Measurements from ENCODE around the gene IFNAR2.
"Not testable (repeated sequence)": the region's sequence is repeated elsewhere in the genome, so short reads cannot be mapped to it uniquely, and the experiment has no call there.

IFNAR2 gene

DNA sequence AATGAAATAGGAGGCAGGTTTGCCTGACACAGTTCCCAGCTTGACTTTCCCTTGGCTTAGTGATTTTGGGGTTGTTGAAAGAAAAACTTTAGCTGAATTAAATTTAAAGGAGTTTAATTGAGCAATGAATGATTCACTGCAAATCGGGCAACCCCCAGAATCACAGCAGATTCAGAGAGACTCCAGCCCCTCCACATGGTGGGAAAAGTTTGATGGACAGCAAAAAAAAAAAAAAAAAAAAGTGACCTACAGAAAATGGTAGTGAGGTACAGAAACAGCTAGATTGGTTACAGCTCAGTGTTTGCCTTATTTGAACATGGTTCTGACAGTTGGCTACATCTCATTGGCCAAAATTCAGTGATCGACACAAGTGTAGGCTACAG, 12.6 kb upstream of the IFNAR2 start:
- DNase-seq = no peak

DNA sequence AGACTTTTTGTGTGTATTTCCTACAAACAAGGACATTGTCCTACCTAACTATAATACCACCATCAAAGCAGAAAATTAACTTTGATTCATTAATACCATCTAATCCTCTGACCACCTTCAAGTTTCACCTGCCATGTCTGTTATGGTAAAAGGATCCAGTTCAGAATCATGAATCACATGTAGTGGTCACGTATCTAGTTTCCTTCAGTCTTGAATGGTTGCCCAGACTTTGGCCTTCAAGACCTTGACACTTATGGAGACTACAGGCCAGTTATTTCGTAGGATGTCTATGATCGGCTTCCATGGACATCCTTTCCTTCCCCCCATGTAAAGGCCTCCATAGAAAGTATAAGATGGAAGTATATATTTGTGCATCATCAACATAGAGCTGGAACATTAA, 10.4 kb upstream of the IFNAR2 start:
- DNase-seq = no peak

DNA sequence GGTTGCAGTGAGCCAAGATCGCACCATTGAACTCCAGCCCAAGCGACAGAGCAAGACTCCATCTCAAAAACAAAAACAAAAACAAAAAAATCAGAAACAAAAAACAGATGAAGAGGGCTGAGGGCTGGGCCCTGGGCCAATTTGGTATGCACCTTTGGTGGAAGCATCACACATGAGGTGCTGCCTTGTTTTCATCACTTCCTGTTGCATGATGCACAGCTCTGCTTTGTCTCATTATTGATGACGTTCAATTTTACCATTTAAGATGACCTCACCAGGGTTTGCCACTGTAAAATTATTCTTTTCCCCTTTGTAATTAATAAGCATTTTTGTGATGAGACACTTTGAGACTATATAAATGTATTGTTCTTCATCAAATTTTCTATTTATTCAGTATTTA, 9.8 kb upstream of the IFNAR2 start:
- no peak for DNase-seq

DNA sequence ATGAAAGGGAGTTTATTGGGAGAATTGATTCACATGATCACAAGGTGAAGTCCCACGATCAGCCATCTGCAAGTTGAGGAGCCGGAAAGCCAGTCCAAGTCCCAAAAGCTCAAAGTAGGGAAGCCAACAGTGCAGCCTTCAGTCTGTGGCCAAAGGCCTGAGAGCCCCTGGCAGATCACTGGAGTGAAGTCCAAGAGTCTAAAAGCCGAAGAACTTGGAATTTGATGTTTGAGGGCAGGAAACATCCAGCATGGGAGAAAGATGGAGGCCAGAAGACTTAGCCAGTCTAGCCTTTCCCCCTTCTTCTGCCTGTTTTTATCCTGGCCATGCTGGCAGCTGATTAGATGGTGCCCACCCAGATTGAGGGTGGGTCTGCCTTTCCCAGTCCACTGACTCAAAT, 4.4 kb upstream of the IFNAR2 start:
- DNase-seq = not testable (repeated sequence)

DNA sequence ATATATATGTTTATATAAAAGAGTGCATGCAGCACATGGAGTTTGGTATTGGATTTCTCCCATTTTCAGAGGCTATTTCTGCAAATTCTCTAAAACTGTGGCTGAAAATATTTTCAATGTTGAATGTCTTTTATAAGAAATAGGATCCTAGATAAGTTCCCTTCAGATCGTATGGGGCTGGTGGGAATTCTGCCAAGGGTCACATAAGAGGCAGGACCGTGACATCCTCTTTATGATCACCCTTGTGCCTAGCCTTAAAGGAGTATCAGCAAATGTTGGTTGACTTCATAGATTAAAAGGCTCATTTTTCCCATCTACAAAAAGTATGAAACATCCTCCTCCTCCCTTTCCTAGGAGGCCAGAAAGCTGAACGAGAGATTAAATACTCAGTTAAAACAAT, 1.3 kb upstream of the IFNAR2 start:
- no peak for DNase-seq

DNA sequence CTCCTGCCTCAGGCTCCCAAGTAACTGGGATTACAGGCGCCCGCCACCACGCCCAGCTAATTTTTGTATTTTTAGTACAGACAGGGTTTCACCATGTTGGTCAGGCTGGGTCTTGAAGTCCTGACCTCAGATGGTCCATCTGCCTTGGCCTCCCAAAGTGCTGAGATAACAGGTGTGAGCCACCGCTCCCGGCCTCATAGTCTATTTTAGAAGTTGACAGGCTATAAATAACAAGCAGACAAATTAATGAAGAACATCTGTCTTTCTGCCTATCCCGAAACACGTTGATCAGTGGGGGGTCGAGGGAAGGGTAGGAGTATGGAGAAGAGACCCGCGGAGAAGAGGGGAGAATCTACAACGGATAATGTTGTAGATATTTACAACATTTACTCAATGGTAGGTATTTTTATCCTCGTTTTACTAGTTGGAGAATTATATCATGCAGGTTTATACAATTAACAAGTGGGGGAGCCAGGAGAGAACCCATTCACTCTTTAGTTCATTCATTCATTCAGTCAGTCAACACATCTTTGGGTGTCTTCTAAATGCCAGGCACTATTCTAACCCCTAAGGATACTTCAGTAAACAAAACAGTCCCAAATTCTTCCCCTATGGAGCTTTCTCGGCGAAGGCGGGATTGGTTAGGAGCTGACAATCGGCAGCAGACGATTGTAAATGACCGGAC, 497 bp upstream of the IFNAR2 start:
- DNase-seq = no peak

DNA sequence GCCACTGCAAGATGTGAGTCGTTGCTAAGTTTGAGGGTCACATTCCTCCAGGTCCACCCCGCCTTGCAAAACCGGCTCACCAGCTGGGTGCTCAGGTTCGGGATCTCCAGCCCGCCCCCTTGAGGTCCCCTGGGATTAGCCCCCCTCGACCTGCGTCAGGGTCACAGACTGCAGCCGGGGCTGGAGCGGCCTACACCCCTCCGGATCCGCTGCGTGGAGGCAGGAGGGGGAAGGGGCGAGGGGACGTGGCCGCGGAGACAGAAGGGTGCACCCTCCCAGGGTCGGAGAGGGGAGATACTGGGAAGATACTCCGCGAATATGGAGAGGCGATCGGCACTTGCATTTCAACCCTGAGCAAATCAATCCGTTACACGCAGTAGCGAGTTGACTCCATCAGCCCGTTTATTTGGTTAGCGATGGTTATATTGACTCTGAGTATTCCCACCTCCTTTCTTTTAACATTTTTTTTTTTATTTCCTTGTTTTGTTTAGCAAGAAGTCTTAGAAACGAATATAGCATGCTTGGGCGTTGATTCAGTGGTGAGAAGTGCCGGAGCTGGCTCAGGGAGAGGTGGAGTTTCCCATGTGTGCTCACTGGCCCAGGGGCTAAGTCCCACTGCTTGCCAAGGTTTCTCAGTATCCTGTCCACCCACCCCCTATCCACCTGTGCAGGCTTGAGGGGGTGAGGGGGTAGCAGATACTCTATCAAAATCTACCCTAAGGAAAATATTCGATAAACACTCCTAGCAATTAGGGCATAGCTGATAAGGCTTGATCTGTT, 997 bp downstream of the IFNAR2 start:
- no peak for DNase-seq

DNA sequence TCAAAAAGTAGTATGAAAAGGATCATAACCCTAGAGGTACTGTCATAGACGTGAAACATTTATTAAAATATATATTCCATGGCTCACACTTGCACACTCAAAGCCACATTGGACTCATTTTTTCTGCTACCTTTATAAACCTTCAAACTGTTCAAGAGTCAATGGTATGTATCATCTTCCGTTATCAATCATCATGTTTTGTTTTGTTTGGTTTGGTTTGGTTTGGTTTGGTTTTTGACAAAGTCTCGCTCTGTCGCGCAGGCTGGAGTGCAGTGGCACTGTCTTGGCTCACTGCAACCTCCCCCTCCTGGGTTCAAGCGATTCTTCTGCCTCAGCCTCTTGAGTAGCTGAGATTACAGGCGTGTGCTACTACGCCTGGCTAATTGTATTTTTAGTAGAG, 1.8 kb downstream of the IFNAR2 start:
- DNase-seq = no peak

DNA sequence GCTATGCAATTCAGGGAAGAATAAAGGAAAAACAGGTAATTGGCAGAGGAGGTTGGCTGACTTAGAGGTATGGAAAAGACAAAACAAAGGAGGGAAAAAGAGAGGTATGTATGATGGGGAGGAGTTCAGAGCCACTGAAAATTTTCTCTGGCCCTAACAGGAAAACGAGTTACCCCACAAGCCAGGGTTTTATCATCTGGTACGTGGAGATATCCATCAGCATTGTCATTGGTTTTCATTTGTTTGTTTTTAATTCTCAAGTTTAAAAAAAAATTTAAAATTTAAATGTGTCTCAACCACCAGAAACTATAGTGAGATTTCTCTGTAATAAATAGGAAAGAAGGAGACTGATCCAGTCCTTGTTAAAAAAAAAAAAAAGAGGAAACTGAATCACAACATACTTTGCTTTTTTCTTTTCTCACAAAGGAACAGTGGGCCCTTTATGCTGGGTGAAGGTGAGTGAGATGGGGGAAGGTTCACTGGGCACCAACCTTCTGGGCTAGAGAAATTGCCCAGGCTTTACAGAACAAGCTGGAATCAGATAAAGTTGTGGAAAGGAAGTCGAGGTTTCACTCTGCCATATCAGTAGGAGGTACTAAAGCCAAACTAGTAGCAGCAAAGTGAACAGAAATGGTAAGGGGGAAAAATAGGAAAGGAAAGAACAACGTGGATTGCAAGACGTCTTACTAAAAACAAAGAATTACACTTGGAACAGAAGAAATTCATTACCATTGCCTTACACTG, 2.7 kb downstream of the IFNAR2 start:
- DNase-seq = no peak

DNA sequence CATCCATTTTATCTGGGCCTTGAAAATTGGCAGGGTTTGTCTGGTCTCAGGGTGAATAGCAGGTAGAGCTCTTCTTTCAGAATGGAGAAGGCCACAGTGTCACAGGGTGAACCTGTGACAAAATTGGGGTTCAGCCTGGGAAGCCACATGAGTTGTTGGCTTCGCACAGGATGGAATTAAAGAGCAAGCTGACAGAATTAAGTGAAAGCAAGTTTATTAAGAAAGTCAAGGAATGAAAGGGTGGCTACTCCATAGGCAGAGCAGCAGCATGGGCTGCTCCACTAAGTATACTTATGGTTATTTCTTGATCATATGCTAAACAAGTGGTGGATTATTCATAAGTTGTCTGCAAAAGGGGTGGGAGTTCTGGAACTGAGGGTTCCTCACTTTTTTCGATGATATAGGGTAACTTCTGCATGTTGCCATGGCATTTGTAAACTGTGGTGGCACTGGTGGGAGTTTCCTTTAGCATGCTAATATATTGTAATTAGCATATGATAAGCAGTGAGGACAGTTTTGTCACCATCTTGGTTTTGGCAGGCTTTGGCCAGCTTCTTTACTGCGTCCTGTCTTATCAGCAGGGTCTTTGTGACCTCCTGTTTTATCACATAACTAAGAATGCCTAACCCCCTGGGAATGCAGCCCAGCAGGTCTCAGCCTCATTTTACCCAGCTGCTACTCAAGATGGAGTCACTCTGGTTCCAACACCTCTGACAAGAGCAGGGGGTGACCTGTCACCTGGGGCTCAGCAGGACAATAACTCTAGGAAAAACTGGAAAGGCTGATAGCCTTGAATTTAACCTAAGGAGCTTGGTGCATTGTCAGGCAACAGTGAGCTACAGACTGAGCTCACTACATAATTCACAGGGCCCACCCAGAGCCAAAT, 5.1 kb downstream of the IFNAR2 start:
- DNase-seq = no peak

DNA sequence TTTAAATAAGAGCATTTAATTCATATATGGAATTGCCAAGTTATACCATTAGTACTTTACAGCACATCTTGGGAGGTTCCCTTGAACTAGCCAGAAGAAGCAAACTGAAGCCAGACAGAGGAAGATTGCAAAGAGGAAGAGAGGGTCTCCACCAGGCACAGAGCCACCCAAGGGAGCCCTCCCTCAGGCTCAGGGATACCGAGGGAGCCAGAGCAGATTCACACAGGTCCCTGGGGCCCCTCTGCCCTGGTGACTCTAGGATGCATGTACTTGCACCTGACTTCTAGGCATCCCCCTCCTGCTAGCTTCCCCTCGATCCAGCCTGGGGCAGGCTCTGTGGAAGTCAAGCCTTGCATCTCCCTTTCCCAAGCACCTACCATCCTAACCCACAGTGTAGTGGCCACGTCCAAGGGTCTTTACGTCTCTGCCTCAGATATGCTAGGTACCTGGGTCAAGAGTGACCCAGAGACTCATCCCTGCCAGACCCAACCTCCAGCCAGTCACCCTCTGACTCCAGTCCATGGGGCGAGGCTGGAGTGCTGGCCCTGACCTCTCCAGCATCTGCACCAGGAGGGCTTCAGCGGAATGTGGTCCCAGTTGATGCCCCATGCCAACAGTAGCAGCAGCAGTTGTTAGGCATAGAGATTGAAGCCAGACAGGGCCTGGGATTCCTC, 6.4 kb downstream of the IFNAR2 start:
- DNase-seq = no peak

DNA sequence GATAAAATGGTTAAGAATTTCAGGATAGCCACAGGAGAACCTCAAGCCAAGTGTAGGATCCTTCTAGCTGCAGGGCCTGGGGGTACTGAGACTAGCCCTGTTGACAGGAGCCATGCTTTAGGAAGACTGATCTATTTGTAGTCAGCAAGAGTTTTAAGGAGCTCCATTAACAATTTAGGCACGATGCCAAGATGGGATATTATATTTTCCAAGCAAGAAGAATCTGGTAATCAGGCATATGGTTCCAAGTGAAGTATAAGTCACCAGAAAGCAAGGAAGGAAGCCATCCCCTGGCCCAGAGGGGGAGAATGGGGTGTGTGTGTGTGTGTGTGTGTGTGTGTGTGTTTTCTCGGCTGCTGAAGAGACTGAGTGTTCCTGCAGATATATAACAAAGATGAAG, 7.0 kb downstream of the IFNAR2 start:
- no peak for DNase-seq

DNA sequence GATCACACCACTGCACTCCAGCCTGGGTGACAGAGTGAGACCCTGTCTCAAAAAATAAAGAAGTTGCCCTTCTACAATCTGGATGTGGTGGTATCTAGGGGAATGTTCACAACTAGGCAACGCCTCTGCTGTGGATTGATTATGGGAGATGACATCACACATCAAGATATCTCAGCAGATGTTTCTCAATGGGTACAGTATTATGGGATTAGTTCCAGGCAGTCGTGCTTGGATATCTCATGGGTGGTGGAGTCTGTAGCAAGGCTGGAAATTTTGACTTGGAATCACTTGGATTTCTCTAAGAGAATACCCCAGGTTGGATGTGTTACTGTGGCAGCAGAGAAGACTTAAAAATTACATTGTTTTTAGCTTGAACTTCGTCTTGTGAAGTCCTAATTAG, 7.7 kb downstream of the IFNAR2 start:
- DNase-seq = no peak

DNA sequence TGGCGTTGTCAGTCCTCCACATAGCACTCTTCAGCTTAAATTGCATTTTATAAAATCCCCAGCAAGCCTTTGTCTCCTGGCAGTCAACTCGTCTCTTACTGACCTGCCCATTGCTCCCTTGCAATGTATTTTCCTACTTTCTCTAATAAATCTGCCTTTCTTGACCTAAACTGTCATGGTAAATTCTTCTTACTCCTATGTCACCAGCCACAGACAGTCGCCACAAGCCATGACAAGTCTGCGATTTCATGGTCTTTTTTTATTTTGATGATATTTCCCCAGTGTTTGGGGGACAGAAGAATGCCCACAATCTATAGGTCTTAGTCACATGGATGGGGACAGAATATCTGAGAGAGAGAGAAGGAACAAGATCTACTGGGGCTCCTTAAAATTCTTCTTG, 8.4 kb downstream of the IFNAR2 start:
- DNase-seq = no peak

DNA sequence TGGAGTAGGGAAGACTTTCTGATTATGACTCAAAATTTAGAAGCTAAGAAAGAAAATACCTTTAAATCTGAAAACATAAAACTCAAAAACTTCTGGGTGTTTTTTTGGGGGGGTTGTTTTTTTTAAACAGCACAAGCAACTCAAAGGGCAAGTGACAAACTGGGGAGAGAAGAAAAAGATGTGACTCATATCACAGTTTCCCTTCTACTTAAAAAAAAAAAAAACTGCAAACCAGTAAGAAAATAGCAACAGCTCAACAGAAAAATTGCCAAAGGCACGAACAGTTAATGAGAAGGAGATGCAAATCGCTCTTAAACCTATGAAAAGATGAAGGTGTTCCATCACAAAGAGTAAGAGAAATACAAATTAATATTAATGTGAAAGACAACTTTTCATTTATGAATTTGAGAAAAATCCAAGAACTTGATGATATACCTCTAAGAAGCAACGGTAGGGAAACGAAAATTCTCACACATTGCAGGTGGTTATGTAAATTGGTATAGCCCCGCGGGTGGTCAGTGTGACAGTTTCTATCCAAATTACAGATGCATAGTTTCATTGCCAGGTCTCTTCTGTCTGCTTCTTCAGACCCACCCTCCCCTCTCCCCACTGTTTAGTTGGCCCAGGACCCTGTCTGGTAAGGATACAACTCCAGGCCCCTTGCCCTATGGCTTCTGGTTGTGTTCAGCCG, 9.0 kb downstream of the IFNAR2 start:
- DNase-seq = no peak

DNA sequence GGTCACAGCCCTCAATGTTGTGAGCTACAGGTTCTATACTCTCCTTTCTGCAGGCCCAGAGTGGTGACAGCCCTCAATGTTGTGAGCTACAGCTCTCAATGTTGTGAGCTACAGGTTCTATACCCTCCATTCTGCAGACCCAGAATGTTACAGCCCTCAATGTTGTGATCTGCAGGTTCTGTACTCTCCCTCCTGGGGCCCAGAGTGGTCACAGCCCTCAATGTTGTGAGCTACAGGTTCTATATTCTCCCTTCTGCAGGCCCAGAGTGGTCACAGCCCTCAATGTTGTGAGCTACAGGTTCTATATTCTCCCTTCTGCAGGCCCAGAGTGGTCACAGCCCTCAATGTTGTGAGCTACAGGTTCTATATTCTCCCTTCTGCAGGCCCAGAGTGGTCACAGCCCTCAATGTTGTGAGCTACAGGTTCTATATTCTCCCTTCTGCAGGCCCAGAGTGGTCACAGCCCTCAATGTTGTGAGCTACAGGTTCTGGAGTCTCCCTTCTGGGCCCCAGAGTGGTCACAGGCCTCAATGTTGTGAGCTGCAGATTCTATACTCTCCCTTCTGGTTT, 9.9 kb downstream of the IFNAR2 start:
- not testable (repeated sequence) for DNase-seq

DNA sequence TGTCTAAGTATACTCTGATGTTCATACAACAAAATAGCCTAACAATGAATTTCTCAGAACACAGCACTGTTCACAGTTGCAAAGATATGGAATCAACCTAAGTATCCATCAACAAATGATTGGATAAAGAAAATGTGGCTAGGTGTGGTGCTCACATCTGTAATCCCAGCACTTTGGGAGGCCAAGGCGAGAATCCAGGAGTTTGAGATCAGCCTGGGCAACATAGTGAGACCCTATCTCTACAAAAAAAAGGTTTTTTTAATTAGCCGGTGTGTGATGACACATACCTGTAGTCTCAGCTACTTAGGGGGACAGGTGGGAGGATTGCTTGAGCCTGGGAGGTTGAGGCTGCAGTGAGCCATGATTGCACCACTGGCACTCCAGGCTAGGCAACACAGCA, 10.7 kb downstream of the IFNAR2 start:
- no peak for DNase-seq

DNA sequence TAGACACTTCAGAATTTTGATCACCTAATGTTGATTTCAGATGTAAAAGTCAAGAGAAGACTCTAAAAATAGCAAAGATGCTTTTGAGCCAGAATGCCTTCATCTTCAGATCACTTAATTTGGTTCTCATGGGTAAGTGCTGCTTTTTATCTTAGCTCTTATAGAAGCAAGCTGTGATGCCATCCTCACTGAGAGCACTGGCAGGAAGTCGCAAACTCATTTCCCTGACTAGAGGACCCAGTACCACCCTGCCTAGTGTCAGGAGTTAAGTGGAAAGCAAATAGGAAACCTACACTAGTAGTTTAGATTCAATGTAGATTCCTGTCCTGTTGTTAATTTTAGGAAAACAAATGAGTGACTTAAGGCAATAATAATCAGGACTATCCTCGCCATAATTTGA, 12.1 kb downstream of the IFNAR2 start:
- DNase-seq = no peak

DNA sequence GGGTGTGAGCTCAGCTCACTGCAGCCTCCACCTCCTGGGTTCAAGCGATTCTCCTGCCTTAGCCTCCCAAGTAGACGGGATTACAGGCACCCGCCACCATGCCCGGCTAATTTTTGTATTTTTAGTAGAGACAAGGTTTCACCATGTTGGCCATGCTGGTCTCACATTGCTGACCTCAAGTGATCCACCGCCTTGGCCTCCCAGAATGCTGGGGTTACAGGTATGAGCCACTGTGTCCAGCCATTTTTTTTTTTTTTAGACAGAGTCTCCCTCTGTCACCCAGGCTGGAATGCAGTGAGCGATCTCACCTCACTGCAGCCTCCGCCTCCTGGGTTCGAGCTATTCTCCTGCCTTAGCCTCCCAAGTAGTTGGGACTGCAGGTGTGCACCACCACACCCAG, 13.1 kb downstream of the IFNAR2 start:
- not testable (repeated sequence) for DNase-seq

DNA sequence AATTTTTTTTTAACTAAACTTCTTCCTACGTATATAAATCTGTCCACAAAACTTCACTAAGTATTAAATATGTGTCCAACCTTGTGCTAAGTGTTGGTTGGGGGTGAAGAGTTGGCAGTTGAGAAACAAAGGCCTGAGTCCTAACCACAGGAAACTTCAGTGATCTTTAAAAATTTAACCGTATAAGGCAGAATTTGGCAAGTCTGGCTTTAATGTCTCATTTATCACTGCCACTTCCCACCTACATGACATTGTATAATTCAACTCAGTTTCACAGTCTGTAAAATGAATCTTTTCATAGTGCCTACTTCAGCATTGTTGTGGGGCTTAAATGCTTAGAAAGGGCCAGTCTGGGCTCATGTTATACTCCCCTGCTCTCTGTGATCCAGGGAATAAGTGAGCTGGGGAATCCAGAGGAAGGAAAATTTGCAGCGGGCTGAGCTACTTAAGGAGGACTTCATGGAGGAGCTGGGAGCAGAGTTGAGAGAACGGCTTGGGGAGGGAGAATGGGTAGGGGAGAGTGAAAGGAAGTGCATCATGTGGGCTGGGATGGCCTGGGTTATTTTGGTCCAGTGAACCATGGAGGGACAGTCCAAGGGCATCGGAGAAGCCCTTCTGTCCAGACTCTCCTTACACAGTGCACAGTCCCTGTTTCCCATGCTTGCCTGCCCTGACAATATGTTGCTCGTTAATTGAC, 14.5 kb downstream of the IFNAR2 start:
- no peak for DNase-seq

DNA sequence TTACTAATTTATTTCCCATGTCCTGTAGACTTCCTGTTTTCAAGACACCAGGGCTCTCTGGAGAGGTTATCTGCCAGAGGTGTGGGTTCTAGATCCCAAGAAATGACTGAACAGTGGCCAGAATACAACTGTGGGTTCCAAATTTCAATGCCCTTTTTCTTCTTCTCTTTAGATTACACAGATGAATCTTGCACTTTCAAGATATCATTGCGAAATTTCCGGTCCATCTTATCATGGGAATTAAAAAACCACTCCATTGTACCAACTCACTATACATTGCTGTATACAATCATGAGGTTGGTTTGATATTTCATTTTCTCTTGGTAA, 15.0 kb downstream of the IFNAR2 start:
- DNase-seq = no peak

Measured in COR-L47 (cell line).